HTR-8/SVneo (cell line): Measurements from ENCODE around the gene DEAF1.
A peak's percentile ranks its signal among the peaks of the same experiment; 100 is the strongest.
"Not testable (repeated sequence)": the region's sequence is repeated elsewhere in the genome, so short reads cannot be mapped to it uniquely, and the experiment has no call there.

Experiments
- DNase-seq: peaks from one replicate; pipeline ENCODE4 v3.0.0; 2011; ENCODE audit warnings: low spot score, mixed read lengths; ENCODE audit not compliant: insufficient read length
- FAIRE-seq: peaks from 2 replicates; lab custom pipeline; 2011; peaks lifted over from hg19 to GRCh38; lab: Jason Lieb, UNC

DEAF1 gene

GRCh38 chr11:702462-703461 lies 7.7 kb upstream of the DEAF1 start:
- DNase-seq, result no peak
- FAIRE-seq, result no peak

- FAIRE-seq, result no peak
Observed at GRCh38 chr11:701741-702461, 6.9 kb upstream of the DEAF1 start.

GRCh38 chr11:699753-700152 lies 4.7 kb upstream of the DEAF1 start:
- DNase-seq, result no peak
- FAIRE-seq, result no peak

More at GRCh38 chr11:701741-702461, 6.9 kb upstream of the DEAF1 start:
- DNase-seq, result no peak

- no peak for FAIRE-seq
- DNase-seq, result no peak
Observed at GRCh38 chr11:699116-699508, 4.1 kb upstream of the DEAF1 start.

- DNase-seq (no peak), FAIRE-seq (no peak)
Observed at GRCh38 chr11:698493-699115, 3.6 kb upstream of the DEAF1 start.

- FAIRE-seq (peak; percentile 28), DNase-seq (no peak)
Observed at GRCh38 chr11:697811-698311, 2.8 kb upstream of the DEAF1 start.

GRCh38 chr11:696955-697491 lies 2.0 kb upstream of the DEAF1 start:
- FAIRE-seq (no peak), DNase-seq (no peak)

- DNase-seq (peak; percentile 91), FAIRE-seq (peak; percentile 94)
Observed at GRCh38 chr11:695538-696248, 671 bp upstream of the DEAF1 start, which contains the start of gene TMEM80. TMEM80 (plus strand) TSS chr11:695816; CDS start chr11:695828, 12 bp downstream.

GRCh38 chr11:695288-695537 lies 191 bp upstream of the DEAF1 start:
- no peak for DNase-seq
- no peak for FAIRE-seq

GRCh38 chr11:693887-694562 lies 997 bp downstream of the DEAF1 start:
- DNase-seq (no peak), FAIRE-seq (peak; percentile 44)

- no peak for FAIRE-seq
- no peak for DNase-seq
Observed at GRCh38 chr11:693415-693831, 1.6 kb downstream of the DEAF1 start.

GRCh38 chr11:692824-693414 lies 2.1 kb downstream of the DEAF1 start:
- DNase-seq, result no peak
- no peak for FAIRE-seq

- FAIRE-seq (no peak), DNase-seq (no peak)
Observed at GRCh38 chr11:691710-692590, 3.1 kb downstream of the DEAF1 start.

- DNase-seq, result no peak
- no peak for FAIRE-seq
Observed at GRCh38 chr11:690738-691633, 4.0 kb downstream of the DEAF1 start.

- FAIRE-seq, DNase-seq: not testable (repeated sequence)
Observed at GRCh38 chr11:690244-690643, 4.8 kb downstream of the DEAF1 start.

- no peak for FAIRE-seq
- DNase-seq, result no peak
Observed at GRCh38 chr11:689625-690024, 5.4 kb downstream of the DEAF1 start.

GRCh38 chr11:688681-689080 lies 6.3 kb downstream of the DEAF1 start:
- DNase-seq (no peak), FAIRE-seq (no peak)
